ENCODE results near the gene DNAJB12. TPM values are rescaled to one million over a fixed set of nuclear protein-coding genes. Genes with fewer than 3 reads are reported as not detected.
"Not testable (repeated sequence)": the region's sequence is repeated elsewhere in the genome, so short reads cannot be mapped to it uniquely, and the experiment has no call there.

DNAJB12 gene
- total RNA-seq, 2 experiments from 2014 or later, result 31.8 to 34.5 TPM

- no peaks in the 10 kb centered on the region for H3K9me3 Mint-ChIP-seq
- H3K36me3 Mint-ChIP-seq (ENCODE audit: low read depth), result peaks cover 32% of the 10 kb centered on the region
- ChIA-PET CTCF (interaction anchor here (0.9 to 5.8 kb wide), 13 partner anchors 9 to 285 kb away, joined by 3 to 37 read pairs (median 6); partner anchors contain the start of gene DDIT4), POLR2A (interaction anchor here (0.8 to 1.0 kb wide), 5 partner anchors 31 to 86 kb away, joined by 3 to 4 read pairs (median 3); partner anchors contain the start of gene DDIT4)
- peaks cover 81% of the 10 kb centered on the region for H3K4me1 Mint-ChIP-seq
- peak overlapping the region; percentile 33 for H3K4me3 Mint-ChIP-seq
- H3K27me3 Mint-ChIP-seq, result no peaks in the 10 kb centered on the region
- no peak for DNase-seq
- peak overlapping the region; percentile 90 for H3K27ac Mint-ChIP-seq
Measured at GRCh38 chr10:72334196-72334824, 20.4 kb downstream of the DNAJB12 start.

GRCh38 chr10:72333112-72334015, 21.4 kb downstream of the DNAJB12 start:
- H3K4me1 Mint-ChIP-seq, result peaks cover 86% of the 10 kb centered on the region
- no peaks in the 10 kb centered on the region for H3K27me3 Mint-ChIP-seq
- peaks cover 32% of the 10 kb centered on the region for H3K36me3 Mint-ChIP-seq (ENCODE audit: low read depth)
- POLR2A ChIA-PET, result interaction anchor here (1.0 kb wide), 2 partner anchors 60 to 85 kb away, joined by 3 read pairs; partner anchors contain the start of gene DDIT4
- no peak for DNase-seq
- H3K4me3 Mint-ChIP-seq, result no peak overlapping the region
- no peaks in the 10 kb centered on the region for H3K9me3 Mint-ChIP-seq
- CTCF ChIA-PET, result interaction anchor here (0.7 to 5.8 kb wide), 11 partner anchors 10 to 284 kb away, joined by 3 to 37 read pairs (median 6); partner anchors contain the start of gene DDIT4
- H3K27ac Mint-ChIP-seq, result peak overlapping the region; percentile 85

- Mint-ChIP-seq H3K4me1 (peaks cover 92% of the 10 kb centered on the region), H3K27ac (peak overlapping the region; percentile 89), H3K4me3 (peak overlapping the region; percentile 45), H3K36me3 (ENCODE audit: low read depth) (peaks cover 27% of the 10 kb centered on the region), H3K27me3 (no peaks in the 10 kb centered on the region), H3K9me3 (no peaks in the 10 kb centered on the region)
- CTCF ChIA-PET, result interaction anchor here (0.6 to 5.8 kb wide), 20 partner anchors 8 to 560 kb away, joined by 3 to 37 read pairs (median 4); partner anchors contain the start of gene DDIT4
- no peak for DNase-seq
- POLR2A ChIA-PET, result interaction anchor here (1.1 to 1.5 kb wide), 3 partner anchors 35 to 72 kb away, joined by 3 to 10 read pairs (median 5); no protein-coding TSS in a partner anchor
Measured at GRCh38 chr10:72332423-72333111, 22.2 kb downstream of the DNAJB12 start.

GRCh38 chr10:72331575-72332422, 22.9 kb downstream of the DNAJB12 start:
- Mint-ChIP-seq H3K9me3 (no peaks in the 10 kb centered on the region), H3K4me1 (peaks cover 88% of the 10 kb centered on the region), H3K27ac (peak overlapping the region; percentile 89), H3K4me3 (peak overlapping the region; percentile 45), H3K27me3 (no peaks in the 10 kb centered on the region), H3K36me3 (ENCODE audit: low read depth) (peaks cover 24% of the 10 kb centered on the region)
- peak; percentile 86 for DNase-seq
- ChIA-PET POLR2A (interaction anchor here (0.6 to 1.5 kb wide), 6 partner anchors 27 to 113 kb away, joined by 3 to 10 read pairs (median 4); no protein-coding TSS in a partner anchor), CTCF (interaction anchor here (0.6 to 5.8 kb wide), 26 partner anchors 8 to 559 kb away, joined by 3 to 37 read pairs (median 3); partner anchors contain the start of gene DDIT4)

GRCh38 chr10:72330069-72330426, 24.7 kb downstream of the DNAJB12 start:
- Mint-ChIP-seq H3K27me3 (no peaks in the 10 kb centered on the region), H3K4me3 (no peak overlapping the region), H3K36me3 (ENCODE audit: low read depth) (peaks cover 21% of the 10 kb centered on the region), H3K9me3 (peaks cover 3% of the 10 kb centered on the region), H3K4me1 (peaks cover 78% of the 10 kb centered on the region), H3K27ac (peak overlapping the region; percentile 89)
- ChIA-PET CTCF (interaction anchor here (0.9 to 3.1 kb wide), 5 partner anchors 9 to 78 kb away, joined by 3 to 31 read pairs (median 3); partner anchors contain the start of gene DDIT4), POLR2A (interaction anchor here (1.0 kb wide), 1 partner anchor 57 kb away, joined by 3 read pairs; the partner anchor contains the start of gene DDIT4)
- DNase-seq, result no peak

- H3K4me1 Mint-ChIP-seq, result peaks cover 78% of the 10 kb centered on the region
- H3K4me3 Mint-ChIP-seq, result no peak overlapping the region
- DNase-seq, result no peak
- H3K27me3 Mint-ChIP-seq, result no peaks in the 10 kb centered on the region
- peak overlapping the region; percentile 94 for H3K27ac Mint-ChIP-seq
- peaks cover 21% of the 10 kb centered on the region for H3K36me3 Mint-ChIP-seq (ENCODE audit: low read depth)
- CTCF ChIA-PET, result interaction anchor here (0.5 to 3.1 kb wide), 7 partner anchors 8 to 110 kb away, joined by 3 to 31 read pairs (median 3); partner anchors contain the start of gene DDIT4
- POLR2A ChIA-PET, result interaction anchor here (1.0 kb wide), 1 partner anchor 56 kb away, joined by 3 read pairs; the partner anchor contains the start of gene DDIT4
- H3K9me3 Mint-ChIP-seq, result peaks cover 3% of the 10 kb centered on the region
Measured at GRCh38 chr10:72329290-72330068, 25.2 kb downstream of the DNAJB12 start.

- ChIA-PET CTCF (interaction anchor here (0.5 to 1.7 kb wide), 6 partner anchors 15 to 273 kb away, joined by 3 to 7 read pairs (median 3); no protein-coding TSS in a partner anchor), POLR2A (interaction anchor here (0.7 to 1.5 kb wide), 2 partner anchors 32 to 51 kb away, joined by 3 to 7 read pairs; no protein-coding TSS in a partner anchor)
- DNase-seq, result no peak
- Mint-ChIP-seq H3K4me1 (peaks cover 76% of the 10 kb centered on the region), H3K27me3 (no peaks in the 10 kb centered on the region), H3K36me3 (ENCODE audit: low read depth) (peaks cover 16% of the 10 kb centered on the region), H3K27ac (peak overlapping the region; percentile 94), H3K4me3 (peak overlapping the region; percentile 96), H3K9me3 (peaks cover 3% of the 10 kb centered on the region)
Measured at GRCh38 chr10:72328829-72329204, 25.9 kb downstream of the DNAJB12 start.

- no peaks in the 10 kb centered on the region for H3K27me3 Mint-ChIP-seq
- H3K4me1 Mint-ChIP-seq, result peaks cover 76% of the 10 kb centered on the region
- H3K9me3 Mint-ChIP-seq, result peaks cover 3% of the 10 kb centered on the region
- no peak for DNase-seq
- H3K36me3 Mint-ChIP-seq (ENCODE audit: low read depth), result peaks cover 12% of the 10 kb centered on the region
- CTCF ChIA-PET, result interaction anchor here (0.5 to 3.3 kb wide), 8 partner anchors 19 to 273 kb away, joined by 3 to 18 read pairs (median 4); partner anchors contain the start of gene DDIT4
- peak overlapping the region; percentile 96 for H3K4me3 Mint-ChIP-seq
- POLR2A ChIA-PET, result interaction anchor here (0.6 to 1.5 kb wide), 4 partner anchors 31 to 75 kb away, joined by 3 to 7 read pairs (median 3); no protein-coding TSS in a partner anchor
- H3K27ac Mint-ChIP-seq, result peak overlapping the region; percentile 94
Measured at GRCh38 chr10:72328045-72328828, 26.5 kb downstream of the DNAJB12 start.

- peaks cover 10% of the 10 kb centered on the region for H3K36me3 Mint-ChIP-seq (ENCODE audit: low read depth)
- not testable (repeated sequence) for H3K9me3 Mint-ChIP-seq, H3K27me3 Mint-ChIP-seq
- peaks cover 76% of the 10 kb centered on the region for H3K4me1 Mint-ChIP-seq
- POLR2A ChIA-PET, result interaction anchor here (0.6 to 1.6 kb wide), 14 partner anchors 19 to 226 kb away, joined by 3 to 11 read pairs (median 3); no protein-coding TSS in a partner anchor
- CTCF ChIA-PET, result interaction anchor here (0.9 to 3.3 kb wide), 7 partner anchors 18 to 128 kb away, joined by 3 to 18 read pairs (median 4); partner anchors contain the start of gene DDIT4
- H3K4me3 Mint-ChIP-seq, result peak overlapping the region; percentile 96
- H3K27ac Mint-ChIP-seq, result peak overlapping the region; percentile 94
- peak; percentile 76 for DNase-seq
Measured at GRCh38 chr10:72326665-72327603, 27.8 kb downstream of the DNAJB12 start.
